SK-N-MC (cell line): ENCODE results near the gene HNRNPA1L2.

Source experiments
- EZH2 ChIP-seq: fragments of 200-600 bp; sonication (generic); IDR thresholded peaks from one replicate; pipeline ENCODE4 v1.6.1; 2017; ENCODE audit warnings: antibody characterized with exemption
- POLR2AphosphoS5 ChIP-seq: IDR thresholded peaks from 2 replicates; pipeline ENCODE4 v1.6.1; 2012; ENCODE audit warnings: mild to moderate bottlenecking, low read depth, low read length, borderline replicate concordance

- TF ChIP-seq POLR2AphosphoS5: peak; percentile 74
- no peak for TF ChIP-seq EZH2
Observed at GRCh38 chr13:52617070-52618060, 24.9 kb upstream of the HNRNPA1L2 start.
